ENCODE measurements around the gene AS3MT. TPM values are rescaled to one million over a fixed set of nuclear protein-coding genes. Genes with fewer than 3 reads are reported as not detected.

The AS3MT gene
- total RNA-seq, 1 donor from 2014 or later, result 22.4 TPM

GRCh38 chr10:102948176-102948575 is 78.9 kb downstream of the AS3MT start:
- intact Hi-C loops (cut with micrococcal nuclease), result no loop called here
- no peak for ATAC-seq
- no peak for DNase-seq

GRCh38 chr10:102948786-102949185 is 79.5 kb downstream of the AS3MT start:
- ATAC-seq, result no peak
- intact Hi-C loops (cut with micrococcal nuclease), result no loop called here

GRCh38 chr10:102949916-102950315 is 80.6 kb downstream of the AS3MT start:
- no peak for ATAC-seq
- intact Hi-C loops (cut with micrococcal nuclease), result no loop called here
- DNase-seq, result no peak

More at GRCh38 chr10:102948786-102949185, 79.5 kb downstream of the AS3MT start:
- DNase-seq, result no peak

- no peak for ATAC-seq
- intact Hi-C loops (cut with micrococcal nuclease), result no loop called here
- DNase-seq, result no peak
Observed at GRCh38 chr10:102951316-102951715, 82.0 kb downstream of the AS3MT start.

Other genes with a start within 250 kb of the AS3MT start
- gene TRIM8, start 225.0 kb upstream of the AS3MT start, total RNA-seq, result 117 TPM
- gene ARL3, start 155.1 kb upstream of the AS3MT start, total RNA-seq, result 13.6 TPM
- 1.5 TPM for gene SFXN2, start 154.8 kb upstream of the AS3MT start, total RNA-seq
- 22.4 TPM for gene WBP1L, start 125.5 kb upstream of the AS3MT start, total RNA-seq
- not detected for gene CYP17A1, start 32.1 kb upstream of the AS3MT start, total RNA-seq
- 12.3 TPM for gene BORCS7, start 15.2 kb upstream of the AS3MT start, total RNA-seq
- 4.2 TPM for gene CNNM2, start 48.8 kb downstream of the AS3MT start, total RNA-seq